GM20000 (cell line): ENCODE results near the gene POLR2H.

ENCODE experiments used
- DNase-seq: peaks from one replicate; pipeline ENCODE4 v3.0.0; 2012; ENCODE audit warnings: low spot score
- TF ChIP-seq, protein P1 (sequence below): IDR thresholded peaks from 2 replicates; pipeline ENCODE4 v1.5.1; 2012; ENCODE audit warnings: mild to moderate bottlenecking, control low read depth; ENCODE audit errors: extremely low read depth, missing control alignments

POLR2H gene

DNA sequence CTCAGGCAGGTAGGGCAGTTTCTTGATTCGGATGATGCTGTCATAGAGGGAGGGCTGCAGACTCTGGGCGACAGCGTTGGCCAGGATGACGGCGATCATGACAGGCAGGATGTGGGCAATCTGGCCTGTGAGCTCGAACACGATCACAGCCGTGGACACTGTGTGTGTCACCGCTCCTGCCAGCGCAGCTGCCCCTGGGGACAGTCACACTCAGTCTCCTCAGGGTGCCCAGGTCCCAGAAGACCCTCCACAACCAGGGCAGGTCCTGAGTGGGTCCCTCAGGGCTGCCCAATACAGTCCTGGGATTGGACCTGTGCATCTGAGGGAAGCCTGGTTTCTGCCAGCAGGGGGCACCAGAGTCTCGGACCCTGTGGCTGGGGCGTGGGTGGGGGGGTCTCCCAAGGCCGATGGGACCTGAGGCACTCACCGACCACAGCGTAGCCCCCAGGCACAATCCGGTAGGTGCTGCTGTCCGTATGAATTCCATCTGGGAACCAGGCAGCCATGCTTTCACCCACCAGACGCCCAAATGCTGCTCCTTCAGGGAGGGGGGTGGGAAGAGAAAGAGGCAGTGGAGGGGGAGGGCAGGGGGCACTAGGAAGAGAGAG is 7.3 kb upstream of the POLR2H start:
- TF ChIP-seq, protein P1, sequence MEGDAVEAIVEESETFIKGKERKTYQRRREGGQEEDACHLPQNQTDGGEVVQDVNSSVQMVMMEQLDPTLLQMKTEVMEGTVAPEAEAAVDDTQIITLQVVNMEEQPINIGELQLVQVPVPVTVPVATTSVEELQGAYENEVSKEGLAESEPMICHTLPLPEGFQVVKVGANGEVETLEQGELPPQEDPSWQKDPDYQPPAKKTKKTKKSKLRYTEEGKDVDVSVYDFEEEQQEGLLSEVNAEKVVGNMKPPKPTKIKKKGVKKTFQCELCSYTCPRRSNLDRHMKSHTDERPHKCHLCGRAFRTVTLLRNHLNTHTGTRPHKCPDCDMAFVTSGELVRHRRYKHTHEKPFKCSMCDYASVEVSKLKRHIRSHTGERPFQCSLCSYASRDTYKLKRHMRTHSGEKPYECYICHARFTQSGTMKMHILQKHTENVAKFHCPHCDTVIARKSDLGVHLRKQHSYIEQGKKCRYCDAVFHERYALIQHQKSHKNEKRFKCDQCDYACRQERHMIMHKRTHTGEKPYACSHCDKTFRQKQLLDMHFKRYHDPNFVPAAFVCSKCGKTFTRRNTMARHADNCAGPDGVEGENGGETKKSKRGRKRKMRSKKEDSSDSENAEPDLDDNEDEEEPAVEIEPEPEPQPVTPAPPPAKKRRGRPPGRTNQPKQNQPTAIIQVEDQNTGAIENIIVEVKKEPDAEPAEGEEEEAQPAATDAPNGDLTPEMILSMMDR = peak; percentile 50
- DNase-seq = peak; percentile 83

DNA sequence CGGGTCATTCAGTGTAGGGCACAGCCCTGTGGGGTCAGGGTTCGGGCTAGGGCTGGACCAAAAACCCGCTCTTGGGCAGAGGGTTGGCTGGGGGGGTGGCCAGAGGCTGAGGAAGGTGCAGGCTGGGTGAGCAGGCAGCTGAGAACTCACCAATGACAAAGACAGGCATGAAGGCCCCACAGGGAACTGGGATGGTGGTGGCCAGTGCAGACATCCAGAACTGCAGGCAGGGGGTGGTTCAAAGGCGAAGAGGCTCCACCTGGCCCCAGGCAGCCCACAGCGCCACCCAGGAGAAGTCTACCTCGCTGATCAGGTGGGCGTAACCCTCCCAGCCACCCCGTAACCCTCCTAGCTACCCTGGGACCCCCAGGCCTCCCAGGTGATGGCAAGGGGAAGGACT is 6.8 kb upstream of the POLR2H start:
- TF ChIP-seq, protein P1 = no peak
- DNase-seq = no peak

DNA sequence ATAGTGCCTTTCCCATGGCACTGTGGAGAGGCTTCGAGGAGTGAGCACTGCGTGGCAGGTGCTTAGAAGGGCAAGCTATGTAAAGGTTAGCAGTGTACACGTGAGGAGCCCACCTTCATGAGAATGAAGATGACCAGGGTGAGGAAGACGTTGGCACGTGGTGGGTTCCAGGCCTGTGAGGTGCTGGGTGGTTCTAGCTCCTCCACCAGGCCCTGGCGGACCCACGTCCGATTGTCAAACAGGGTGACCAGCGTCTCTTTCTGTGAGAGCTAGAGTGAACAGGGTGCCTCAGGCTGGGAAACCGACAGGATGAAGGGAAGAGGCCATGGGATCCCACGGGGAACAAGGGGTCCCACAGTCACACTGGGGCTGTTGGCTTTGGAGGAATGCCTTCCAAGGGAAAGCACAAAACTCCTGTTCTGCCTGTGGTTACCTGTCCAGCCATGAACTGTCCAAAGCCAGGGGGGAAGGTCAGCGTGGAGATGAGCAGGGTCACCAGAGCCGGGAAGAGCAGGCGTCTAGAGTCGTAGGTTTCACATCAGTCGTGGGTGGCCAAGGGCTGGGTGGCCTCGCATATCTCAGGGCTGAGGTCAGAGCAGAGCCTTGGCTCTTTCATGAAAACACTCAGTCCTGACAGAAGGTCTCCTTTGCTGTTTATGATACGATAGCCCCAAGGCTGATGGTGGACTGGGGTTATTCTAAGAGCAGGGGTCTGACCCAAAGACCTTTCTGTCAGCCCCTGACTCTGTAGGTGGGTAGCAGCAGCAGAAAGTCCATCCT is 6.1 kb upstream of the POLR2H start:
- TF ChIP-seq, protein P1 = no peak
- no peak for DNase-seq

DNA sequence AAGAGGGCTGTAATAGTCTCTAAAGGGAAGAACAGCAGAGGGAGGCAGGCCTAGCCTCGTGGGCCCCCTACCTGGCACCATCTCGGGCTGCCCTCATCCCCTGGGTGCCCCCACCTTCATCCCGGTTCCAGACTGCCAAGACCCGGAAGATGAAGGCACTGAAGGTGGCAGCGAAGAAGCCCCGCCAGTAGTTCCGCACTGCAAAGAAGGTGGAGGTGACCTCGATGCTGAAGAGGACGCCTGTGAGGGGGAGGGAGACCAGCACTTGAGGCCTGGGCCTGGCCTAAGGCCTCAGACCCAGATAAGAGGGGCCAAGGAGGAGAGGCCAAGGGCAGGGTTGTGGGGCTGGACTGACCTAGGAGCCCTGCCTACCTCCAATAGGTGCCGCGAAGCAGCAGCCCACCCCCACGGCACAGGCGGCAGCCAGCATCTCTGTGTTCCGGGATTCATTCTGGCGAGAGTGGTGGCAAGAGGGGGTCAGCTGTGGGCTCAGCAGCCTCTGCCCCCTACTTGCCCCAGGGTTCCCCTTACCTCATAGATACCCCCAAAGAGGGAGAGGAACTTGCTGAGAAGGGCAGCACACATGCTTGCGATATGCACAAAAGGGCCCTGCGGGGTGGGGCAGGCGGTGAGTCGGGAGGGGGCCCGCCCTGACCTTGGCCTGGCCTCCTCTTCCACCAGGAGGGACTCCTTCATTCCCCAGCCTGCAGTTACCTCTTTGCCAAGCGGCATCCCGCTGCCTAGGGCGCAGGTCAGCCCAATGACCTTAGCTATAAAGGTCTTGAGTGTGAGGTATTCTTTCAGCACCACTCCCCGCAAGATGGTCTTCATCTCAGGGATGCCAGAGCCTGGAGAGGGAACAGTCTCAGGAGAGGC is 4.0 kb upstream of the POLR2H start:
- TF ChIP-seq, protein P1 = no peak
- DNase-seq = no peak

DNA sequence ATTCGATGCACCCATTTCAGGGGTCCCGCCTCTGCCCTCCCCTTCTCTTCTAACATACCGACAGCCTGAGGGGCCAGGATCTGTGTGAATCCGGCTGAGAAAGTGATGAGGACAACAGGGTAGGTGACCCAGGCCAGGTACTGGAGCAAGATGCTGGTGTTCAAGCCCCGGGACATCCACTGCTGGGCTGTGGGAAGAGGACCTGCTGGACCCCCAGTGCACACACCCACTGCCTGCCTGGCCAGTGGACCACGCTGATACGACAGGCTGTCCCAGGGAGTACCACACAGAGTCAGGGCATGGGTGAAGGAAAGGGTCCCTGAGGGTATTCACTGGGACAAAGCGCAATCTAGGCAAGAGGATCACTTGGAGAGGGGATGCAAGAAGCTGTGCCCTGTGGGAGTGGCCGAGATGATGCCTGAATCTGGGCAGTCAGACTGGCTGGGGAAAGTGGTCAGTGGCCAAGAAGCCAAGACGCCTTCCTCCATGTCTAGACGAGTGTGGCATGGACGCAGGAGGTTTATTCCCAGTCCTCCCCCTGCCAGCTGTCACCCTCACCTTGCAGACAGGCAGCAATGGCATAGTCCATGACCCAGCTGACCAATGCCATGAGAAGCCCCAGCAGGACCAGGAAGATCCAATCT is 3.3 kb upstream of the POLR2H start:
- no peak for DNase-seq
- TF ChIP-seq, protein P1 = no peak

DNA sequence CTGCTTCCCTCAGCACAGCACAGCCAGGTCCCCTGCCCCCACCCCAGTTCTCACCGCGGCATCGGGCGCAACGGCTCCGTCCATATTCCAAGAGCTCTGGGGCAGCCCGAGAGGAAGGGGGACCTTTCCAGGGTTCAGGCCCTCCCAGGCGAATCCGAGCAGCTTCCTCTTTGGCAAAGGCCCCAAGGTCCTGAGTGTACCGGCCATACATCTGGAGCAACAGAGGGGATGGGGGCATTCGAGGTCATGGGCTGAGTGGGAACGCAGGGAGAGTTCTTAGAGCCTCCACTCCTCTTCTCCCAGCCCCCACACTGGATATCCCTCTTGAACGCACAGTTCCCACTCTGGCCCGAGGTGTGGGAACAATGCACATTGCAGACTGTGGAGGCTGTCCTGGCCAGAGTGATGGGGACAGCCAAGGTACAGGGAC is 2.6 kb upstream of the POLR2H start:
- TF ChIP-seq, protein P1 = no peak
- DNase-seq = no peak
